Lower leg skin (tissue), 3 donors: ENCODE results near the gene POR.

Experiments
- POLR2A ChIP-seq, 2 donors: fragments of 450-650 bp; IDR thresholded peaks; one replicate each; pipeline ENCODE4 v1.6.1; 2016 to 2017; ENCODE audit warnings: antibody characterized with exemption in 2 of 2, mild to moderate bottlenecking in 1 of 2, moderate library complexity in 1 of 2
- TF ChIP-seq, protein P1 (sequence below), 3 donors: fragments of 450-650 bp; IDR thresholded peaks; one replicate each; pipeline ENCODE4 v1.5.1; 2016; ENCODE audit warnings: antibody characterized with exemption in 3 of 3, mild to moderate bottlenecking in 3 of 3, moderate library complexity in 2 of 3

DNA sequence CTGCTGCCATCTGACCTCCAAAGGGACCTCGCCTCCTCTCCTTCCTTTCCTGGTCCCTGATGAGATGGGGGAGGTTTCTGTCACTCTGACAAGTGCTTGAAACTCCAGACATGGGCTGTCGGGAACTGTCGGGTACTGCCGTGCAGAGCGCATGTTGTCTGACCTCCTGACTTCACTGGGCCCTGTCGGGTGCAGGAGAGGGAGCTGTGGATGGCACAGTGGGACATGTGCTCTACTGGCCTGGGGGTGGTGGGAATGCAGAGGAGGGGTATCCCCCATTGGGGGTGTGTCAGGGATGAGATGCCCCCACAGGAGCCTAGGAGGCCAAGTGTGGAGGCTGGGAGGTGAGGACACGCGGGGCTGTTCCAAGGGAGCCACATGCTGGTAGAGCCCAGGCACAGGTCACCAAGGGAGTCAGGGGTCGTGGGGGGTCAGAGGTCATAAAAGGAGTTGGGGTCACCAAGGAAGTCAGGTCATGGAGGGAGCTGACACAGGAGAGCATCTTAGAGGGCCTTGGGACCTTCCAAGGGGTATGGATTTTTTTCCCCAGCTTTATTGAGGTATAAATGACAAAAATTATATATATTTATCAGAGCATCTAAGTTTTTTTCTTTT lies 48.5 kb downstream of the POR start:
- TF ChIP-seq, protein P1, sequence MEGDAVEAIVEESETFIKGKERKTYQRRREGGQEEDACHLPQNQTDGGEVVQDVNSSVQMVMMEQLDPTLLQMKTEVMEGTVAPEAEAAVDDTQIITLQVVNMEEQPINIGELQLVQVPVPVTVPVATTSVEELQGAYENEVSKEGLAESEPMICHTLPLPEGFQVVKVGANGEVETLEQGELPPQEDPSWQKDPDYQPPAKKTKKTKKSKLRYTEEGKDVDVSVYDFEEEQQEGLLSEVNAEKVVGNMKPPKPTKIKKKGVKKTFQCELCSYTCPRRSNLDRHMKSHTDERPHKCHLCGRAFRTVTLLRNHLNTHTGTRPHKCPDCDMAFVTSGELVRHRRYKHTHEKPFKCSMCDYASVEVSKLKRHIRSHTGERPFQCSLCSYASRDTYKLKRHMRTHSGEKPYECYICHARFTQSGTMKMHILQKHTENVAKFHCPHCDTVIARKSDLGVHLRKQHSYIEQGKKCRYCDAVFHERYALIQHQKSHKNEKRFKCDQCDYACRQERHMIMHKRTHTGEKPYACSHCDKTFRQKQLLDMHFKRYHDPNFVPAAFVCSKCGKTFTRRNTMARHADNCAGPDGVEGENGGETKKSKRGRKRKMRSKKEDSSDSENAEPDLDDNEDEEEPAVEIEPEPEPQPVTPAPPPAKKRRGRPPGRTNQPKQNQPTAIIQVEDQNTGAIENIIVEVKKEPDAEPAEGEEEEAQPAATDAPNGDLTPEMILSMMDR (IDR thresholded peaks at IDR 0.05): no peak
- TF ChIP-seq POLR2A (IDR thresholded peaks at IDR 0.05): no peak
